Panc1 (cell line): Measurements from ENCODE around the gene CACNA1D.

Source experiments
- POLR2AphosphoS5 ChIP-seq: IDR thresholded peaks from 2 replicates; pipeline ENCODE4 v1.6.1; 2012; ENCODE audit warnings: mild to moderate bottlenecking, low read depth, low read length, moderate library complexity
- TF ChIP-seq, protein P1 (sequence below): fragments of 450-650 bp; IDR thresholded peaks from 2 replicates; pipeline ENCODE4 v1.5.1; 2017; ENCODE audit warnings: mild to moderate bottlenecking

DNA sequence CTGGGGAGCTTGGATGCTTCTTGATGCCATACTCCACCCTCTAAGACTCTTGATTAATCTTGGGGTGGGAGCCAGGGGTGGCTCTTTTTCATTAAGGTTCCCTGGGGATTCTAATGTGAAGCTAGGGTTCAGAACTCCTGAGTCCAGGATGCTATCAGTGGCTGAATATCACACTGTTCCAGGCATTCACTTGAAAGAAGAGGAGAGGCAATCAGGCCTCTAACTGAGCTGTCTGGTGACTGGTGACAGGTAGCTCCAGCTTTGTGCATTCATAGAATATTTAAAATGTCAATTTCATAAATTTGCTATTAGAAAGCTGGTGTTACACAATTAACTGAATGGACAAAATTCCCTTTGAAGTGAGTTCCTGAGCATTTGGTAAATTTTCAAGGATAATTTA lies 212.8 kb downstream of the CACNA1D start:
- TF ChIP-seq, protein P1, sequence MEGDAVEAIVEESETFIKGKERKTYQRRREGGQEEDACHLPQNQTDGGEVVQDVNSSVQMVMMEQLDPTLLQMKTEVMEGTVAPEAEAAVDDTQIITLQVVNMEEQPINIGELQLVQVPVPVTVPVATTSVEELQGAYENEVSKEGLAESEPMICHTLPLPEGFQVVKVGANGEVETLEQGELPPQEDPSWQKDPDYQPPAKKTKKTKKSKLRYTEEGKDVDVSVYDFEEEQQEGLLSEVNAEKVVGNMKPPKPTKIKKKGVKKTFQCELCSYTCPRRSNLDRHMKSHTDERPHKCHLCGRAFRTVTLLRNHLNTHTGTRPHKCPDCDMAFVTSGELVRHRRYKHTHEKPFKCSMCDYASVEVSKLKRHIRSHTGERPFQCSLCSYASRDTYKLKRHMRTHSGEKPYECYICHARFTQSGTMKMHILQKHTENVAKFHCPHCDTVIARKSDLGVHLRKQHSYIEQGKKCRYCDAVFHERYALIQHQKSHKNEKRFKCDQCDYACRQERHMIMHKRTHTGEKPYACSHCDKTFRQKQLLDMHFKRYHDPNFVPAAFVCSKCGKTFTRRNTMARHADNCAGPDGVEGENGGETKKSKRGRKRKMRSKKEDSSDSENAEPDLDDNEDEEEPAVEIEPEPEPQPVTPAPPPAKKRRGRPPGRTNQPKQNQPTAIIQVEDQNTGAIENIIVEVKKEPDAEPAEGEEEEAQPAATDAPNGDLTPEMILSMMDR, result no peak
- no peak for TF ChIP-seq POLR2AphosphoS5
